HG03558 (cell line): ENCODE results near the gene MLLT3.

Source experiments
- ATAC-seq: cut with Tn5 transposase; IDR thresholded peaks from one replicate; pipeline ENCODE4 v1.9.1; 2021; ENCODE audit warnings: moderate number of reproducible peaks; ENCODE audit not compliant: unreplicated experiment; ENCODE audit errors: extremely low read depth

MLLT3 gene

GRCh38 chr9:20488691-20489090 lies 133.6 kb downstream of the MLLT3 start:
- ATAC-seq, result no peak

GRCh38 chr9:20486552-20486951 lies 135.7 kb downstream of the MLLT3 start:
- ATAC-seq, result no peak

GRCh38 chr9:20481437-20481836 lies 140.9 kb downstream of the MLLT3 start:
- ATAC-seq, result no peak

GRCh38 chr9:20480249-20480648 lies 142.1 kb downstream of the MLLT3 start:
- no peak for ATAC-seq

GRCh38 chr9:20479419-20480155 lies 142.7 kb downstream of the MLLT3 start:
- peak; percentile 75 for ATAC-seq

- ATAC-seq, result no peak
These were observed 143.5 kb downstream of the MLLT3 start for GRCh38 chr9:20478786-20479185.

GRCh38 chr9:20477940-20478620 lies 144.2 kb downstream of the MLLT3 start:
- no peak for ATAC-seq

- ATAC-seq, result no peak
These were observed 145.3 kb downstream of the MLLT3 start for GRCh38 chr9:20476912-20477521.

- no peak for ATAC-seq
These were observed 147.8 kb downstream of the MLLT3 start for GRCh38 chr9:20474496-20474895.

GRCh38 chr9:20473515-20474013 lies 148.7 kb downstream of the MLLT3 start:
- ATAC-seq, result no peak

- ATAC-seq, result no peak
These were observed 149.8 kb downstream of the MLLT3 start for GRCh38 chr9:20472342-20473045.

GRCh38 chr9:20466328-20467008 lies 155.8 kb downstream of the MLLT3 start:
- ATAC-seq, result no peak

GRCh38 chr9:20464242-20464641 lies 158.1 kb downstream of the MLLT3 start:
- no peak for ATAC-seq

GRCh38 chr9:20463823-20464222 lies 158.5 kb downstream of the MLLT3 start:
- no peak for ATAC-seq

- ATAC-seq, result no peak
These were observed 159.9 kb downstream of the MLLT3 start for GRCh38 chr9:20462410-20462809.

GRCh38 chr9:20447291-20447690 lies 175.0 kb downstream of the MLLT3 start:
- no peak for ATAC-seq

GRCh38 chr9:20446248-20446647 lies 176.1 kb downstream of the MLLT3 start:
- ATAC-seq, result no peak

- ATAC-seq, result no peak
These were observed 179.6 kb downstream of the MLLT3 start for GRCh38 chr9:20442461-20443319.

- ATAC-seq, result no peak
These were observed 180.4 kb downstream of the MLLT3 start for GRCh38 chr9:20441711-20442423.
